Osteocyte (in vitro differentiated cells): ENCODE results near the gene SPEG. TPM values are rescaled to one million over a fixed set of nuclear protein-coding genes. Genes with fewer than 3 reads are reported as not detected.

Experiments
- DNase-seq: peaks from one replicate; pipeline ENCODE4 v3.0.0; 2021; ENCODE audit warnings: mixed read lengths; ENCODE audit not compliant: unreplicated experiment; ENCODE audit errors: extremely low spot score
- H3K27ac Mint-ChIP-seq: one replicate; pipeline ENCODE4 v1.8.0; 2021; ENCODE audit warnings: mild to moderate bottlenecking, mixed read lengths; ENCODE audit not compliant: unreplicated experiment
- H3K27me3 Mint-ChIP-seq: one replicate; pipeline ENCODE4 v1.8.0; 2021; ENCODE audit warnings: mixed read lengths; ENCODE audit not compliant: unreplicated experiment
- H3K36me3 Mint-ChIP-seq: one replicate; pipeline ENCODE4 v1.8.0; 2021; ENCODE audit warnings: mixed read lengths; ENCODE audit not compliant: unreplicated experiment
- H3K4me1 Mint-ChIP-seq: one replicate; pipeline ENCODE4 v1.8.0; 2021; ENCODE audit warnings: mixed read lengths; ENCODE audit not compliant: unreplicated experiment
- H3K4me3 Mint-ChIP-seq: one replicate; pipeline ENCODE4 v1.8.0; 2021; ENCODE audit warnings: mild to moderate bottlenecking, moderate library complexity, mixed read lengths; ENCODE audit not compliant: unreplicated experiment
- H3K9me3 Mint-ChIP-seq: one replicate; pipeline ENCODE4 v1.8.0; 2021; ENCODE audit warnings: mixed read lengths; ENCODE audit not compliant: unreplicated experiment
- total RNA-seq: library from RNA; stranded (reverse); gene quantifications from 2 replicates; pipeline ENCODE4 v1.2.1, GENCODE V29; 2021
- TF ChIP-seq, protein P1 (sequence below): fragments of 200-600 bp; sonication (generic); IDR thresholded peaks from 2 replicates; pipeline ENCODE4 v1.5.0; 2021; ENCODE audit warnings: antibody characterized with exemption, mild to moderate bottlenecking, moderate library complexity

Gene SPEG
- total RNA-seq, 1 donor from 2014 or later = 30.3 TPM

DNA sequence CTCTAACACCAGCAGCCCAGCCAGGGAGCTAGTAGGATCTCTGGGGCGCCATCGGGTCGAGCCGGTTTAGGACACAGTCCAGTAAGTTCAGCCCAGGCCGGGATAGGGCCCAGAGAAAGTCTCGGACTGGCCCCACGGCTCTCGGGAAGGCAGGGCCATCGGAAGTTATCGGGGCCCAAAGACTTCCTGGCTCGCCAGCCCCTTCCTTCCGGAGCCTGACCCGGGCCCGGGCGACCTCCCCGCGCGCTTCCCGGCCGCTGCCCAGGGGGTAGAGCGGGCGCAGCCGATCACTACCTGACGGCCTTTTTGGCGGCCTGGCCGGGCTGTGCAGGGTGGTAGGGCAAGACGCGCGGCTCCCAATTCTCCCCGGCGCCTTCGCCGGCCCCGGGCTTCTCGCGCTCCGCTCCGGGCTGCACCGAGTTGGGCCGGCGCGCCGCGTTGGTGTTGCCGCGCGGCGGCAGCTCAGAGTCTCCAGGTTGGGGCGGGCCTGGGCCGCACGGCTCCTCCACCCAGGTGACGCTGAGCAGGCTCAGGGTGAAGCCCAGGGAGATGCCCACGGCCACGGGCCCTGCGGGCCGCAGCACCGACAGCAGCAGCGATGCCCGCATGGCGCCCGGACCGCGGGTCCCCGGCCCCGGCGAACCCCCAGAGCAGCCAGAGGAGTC lies 108.4 kb downstream of the SPEG start:
- Mint-ChIP-seq H3K36me3 (peaks cover 16% of the 10 kb centered on the region), H3K4me3 (peak overlapping the region; percentile 85), H3K9me3 (no peaks in the 10 kb centered on the region), H3K4me1 (peaks cover 36% of the 10 kb centered on the region), H3K27me3 (no peaks in the 10 kb centered on the region), H3K27ac (peak overlapping the region; percentile 90)
- TF ChIP-seq, protein P1, sequence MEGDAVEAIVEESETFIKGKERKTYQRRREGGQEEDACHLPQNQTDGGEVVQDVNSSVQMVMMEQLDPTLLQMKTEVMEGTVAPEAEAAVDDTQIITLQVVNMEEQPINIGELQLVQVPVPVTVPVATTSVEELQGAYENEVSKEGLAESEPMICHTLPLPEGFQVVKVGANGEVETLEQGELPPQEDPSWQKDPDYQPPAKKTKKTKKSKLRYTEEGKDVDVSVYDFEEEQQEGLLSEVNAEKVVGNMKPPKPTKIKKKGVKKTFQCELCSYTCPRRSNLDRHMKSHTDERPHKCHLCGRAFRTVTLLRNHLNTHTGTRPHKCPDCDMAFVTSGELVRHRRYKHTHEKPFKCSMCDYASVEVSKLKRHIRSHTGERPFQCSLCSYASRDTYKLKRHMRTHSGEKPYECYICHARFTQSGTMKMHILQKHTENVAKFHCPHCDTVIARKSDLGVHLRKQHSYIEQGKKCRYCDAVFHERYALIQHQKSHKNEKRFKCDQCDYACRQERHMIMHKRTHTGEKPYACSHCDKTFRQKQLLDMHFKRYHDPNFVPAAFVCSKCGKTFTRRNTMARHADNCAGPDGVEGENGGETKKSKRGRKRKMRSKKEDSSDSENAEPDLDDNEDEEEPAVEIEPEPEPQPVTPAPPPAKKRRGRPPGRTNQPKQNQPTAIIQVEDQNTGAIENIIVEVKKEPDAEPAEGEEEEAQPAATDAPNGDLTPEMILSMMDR = no peak
- no peak for DNase-seq

DNA sequence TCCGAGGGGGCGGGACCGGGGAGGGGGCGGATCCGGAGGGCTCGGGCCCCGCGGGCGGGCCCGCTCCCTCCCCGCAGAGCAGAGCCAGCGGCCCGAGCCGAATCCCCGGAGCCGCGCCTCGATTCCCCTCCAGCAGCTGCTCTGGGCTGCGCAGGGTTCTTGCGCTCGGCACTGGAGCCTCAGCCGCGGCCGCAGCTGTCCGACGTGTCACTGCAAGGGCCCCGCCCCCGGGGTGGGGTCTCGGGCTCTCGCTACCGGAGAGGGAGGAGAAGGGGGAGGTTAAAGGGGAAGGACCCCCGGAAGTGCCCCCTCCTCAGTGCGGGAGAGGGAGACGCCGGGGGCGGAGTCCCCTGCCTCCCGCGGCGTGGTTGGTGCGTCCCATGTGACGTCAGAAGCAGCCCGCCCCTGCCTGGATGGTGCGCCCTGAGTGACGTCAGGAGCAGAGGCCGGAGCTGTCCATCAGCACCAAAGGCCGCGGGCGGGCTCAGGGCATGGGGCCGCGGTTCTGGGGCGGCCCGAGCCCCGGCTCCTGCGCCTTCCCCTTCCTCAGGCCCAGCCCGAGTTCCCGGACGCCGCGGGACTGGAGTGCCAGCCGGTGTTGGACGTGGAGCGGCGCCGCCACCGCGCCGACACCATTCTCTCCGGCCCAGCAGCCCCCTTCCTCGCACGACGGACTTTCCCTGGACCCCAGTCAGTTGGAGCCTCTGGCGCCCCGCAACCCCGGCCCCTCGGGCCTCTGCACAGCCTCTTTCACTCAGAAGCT lies 109.1 kb downstream of the SPEG start, which contains the start of the genes CHPF and TMEM198:
Gene CHPF (minus strand): TSS at position 214 of the 763 bp plus-strand sequence. CDS start 271 bp downstream, outside the sequence.
Gene TMEM198 (plus strand): TSS at position 433 of the 763 bp plus-strand sequence. CDS start 700 bp downstream, outside the sequence.
- TF ChIP-seq, protein P1 = no peak
- no peaks in the 10 kb centered on the region for H3K27me3 Mint-ChIP-seq
- peak within 1 kb of the TSS; percentile 85 for H3K4me3 Mint-ChIP-seq
- H3K4me1 Mint-ChIP-seq = peaks cover 29% of the 10 kb centered on the region
- H3K9me3 Mint-ChIP-seq = no peaks in the 10 kb centered on the region
- peaks cover 17% of the 10 kb centered on the region for H3K36me3 Mint-ChIP-seq
- H3K27ac Mint-ChIP-seq = peak within 1 kb of the TSS; percentile 90
- DNase-seq = peak; percentile 99

DNA sequence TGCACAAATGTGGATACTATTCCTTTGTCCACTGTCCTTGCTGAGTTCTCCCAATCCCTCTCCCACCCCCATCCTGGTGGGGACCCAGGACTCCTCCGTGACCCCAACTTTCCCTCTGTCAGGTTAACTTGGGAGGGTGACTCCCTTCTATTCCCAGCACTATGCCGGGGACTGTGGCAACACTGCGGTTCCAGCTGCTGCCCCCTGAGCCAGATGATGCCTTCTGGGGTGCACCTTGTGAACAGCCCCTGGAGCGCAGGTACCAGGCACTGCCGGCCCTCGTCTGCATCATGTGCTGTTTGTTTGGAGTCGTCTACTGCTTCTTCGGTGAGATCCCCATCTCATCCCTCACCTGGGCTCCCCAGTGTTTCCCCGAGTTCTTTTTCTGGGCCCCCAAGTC lies 109.9 kb downstream of the SPEG start:
- DNase-seq = no peak
- peak overlapping the region; percentile 81 for H3K4me3 Mint-ChIP-seq
- H3K27me3 Mint-ChIP-seq = no peaks in the 10 kb centered on the region
- TF ChIP-seq, protein P1 = no peak
- H3K36me3 Mint-ChIP-seq = peaks cover 12% of the 10 kb centered on the region
- peaks cover 27% of the 10 kb centered on the region for H3K4me1 Mint-ChIP-seq
- H3K9me3 Mint-ChIP-seq = no peaks in the 10 kb centered on the region
- peak overlapping the region; percentile 68 for H3K27ac Mint-ChIP-seq

DNA sequence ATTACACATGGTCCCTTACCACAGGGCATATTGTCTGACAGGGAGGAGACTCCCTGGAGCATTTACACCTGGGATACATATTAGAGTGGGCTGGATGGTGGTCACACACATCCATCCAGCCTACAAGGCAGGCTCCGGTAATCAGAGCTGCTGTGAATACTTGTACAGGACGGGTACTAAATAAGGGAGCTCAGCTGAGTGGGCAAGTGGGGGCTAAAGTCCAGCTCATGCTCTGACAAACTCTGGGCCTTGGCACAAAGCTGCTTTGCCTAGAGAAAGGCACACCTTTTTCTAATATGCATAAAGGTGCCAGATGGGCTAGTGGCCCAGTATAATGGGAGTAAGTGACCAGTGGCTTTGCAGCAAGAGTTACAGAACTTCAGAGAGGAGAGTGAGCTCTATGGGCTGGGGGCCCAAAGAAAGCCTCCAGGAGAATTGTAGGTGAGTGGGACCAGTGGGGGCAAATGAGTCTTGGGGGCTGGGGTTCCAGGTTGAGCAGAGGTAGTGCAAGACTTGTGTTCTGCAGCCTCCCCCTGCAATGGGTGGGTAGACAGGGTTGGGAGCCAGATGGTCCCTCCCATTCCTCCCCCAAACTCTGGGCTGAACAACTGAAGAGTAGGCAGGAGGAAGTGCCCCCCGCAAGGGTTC lies 110.8 kb downstream of the SPEG start:
- Mint-ChIP-seq H3K27me3 (no peaks in the 10 kb centered on the region), H3K9me3 (no peaks in the 10 kb centered on the region), H3K36me3 (peaks cover 12% of the 10 kb centered on the region), H3K4me1 (peaks cover 27% of the 10 kb centered on the region), H3K4me3 (no peak overlapping the region), H3K27ac (no peak overlapping the region)
- no peak for DNase-seq
- TF ChIP-seq, protein P1 = no peak
